Panc1 (cell line): ENCODE measurements around the gene ADM2.

Experiments used
- CTCF ChIP-seq: fragments of 450-650 bp; IDR thresholded peaks from 2 replicates; pipeline ENCODE4 v1.5.1; 2017; ENCODE audit warnings: mild to moderate bottlenecking
- SIN3A ChIP-seq: IDR thresholded peaks from 2 replicates; pipeline ENCODE4 v1.6.1; 2012; ENCODE audit warnings: low read depth, mild to moderate bottlenecking, low read length, moderate library complexity, borderline replicate concordance; ENCODE audit not compliant: insufficient read depth

- no peak for TF ChIP-seq CTCF
- no peak for TF ChIP-seq SIN3A
Measured at GRCh38 chr22:50529416-50529896, 48.1 kb downstream of the ADM2 start.
